ENCODE data around the gene MAGI1. TPM values are rescaled to one million over a fixed set of nuclear protein-coding genes. Genes with fewer than 3 reads are reported as not detected.

The MAGI1 gene
- total RNA-seq, 2 donors from 2014 or later, result 37.5 to 51.6 TPM

GRCh38 chr3:65776494-65776893 is 262.2 kb downstream of the MAGI1 start:
- Histone ChIP-seq H3K27ac (no peak overlapping the region), H3K4me1 (replicated peaks) (no peaks in the 10 kb centered on the region), H3K36me3 (no peaks in the 10 kb centered on the region), H3K27me3 (replicated peaks; ENCODE audit: insufficient read depth) (no peaks in the 10 kb centered on the region), H3K4me3 (no peak overlapping the region), H3K9me3 (no peaks in the 10 kb centered on the region)
- 35% methylated on average over 6 of the region's 6 CpGs for WGBS
- TF ChIP-seq CTCF (IDR thresholded peaks at IDR 0.05) (no peak), POLR2AphosphoS5 (IDR thresholded peaks at IDR 0.05) (no peak), POLR2A (IDR thresholded peaks at IDR 0.05) (no peak)
- intact Hi-C loops (cut with DNase I), result no loop called here
- DNase-seq (ENCODE audit: low spot score), result no peak

- Histone ChIP-seq H3K36me3 (no peaks in the 10 kb centered on the region), H3K9me3 (no peaks in the 10 kb centered on the region), H3K4me3 (no peak overlapping the region), H3K27me3 (replicated peaks; ENCODE audit: insufficient read depth) (no peaks in the 10 kb centered on the region), H3K27ac (no peak overlapping the region), H3K4me1 (replicated peaks) (no peaks in the 10 kb centered on the region)
- intact Hi-C loops (cut with DNase I), result no loop called here
- TF ChIP-seq POLR2AphosphoS5 (IDR thresholded peaks at IDR 0.05) (no peak), CTCF (IDR thresholded peaks at IDR 0.05) (no peak), POLR2A (IDR thresholded peaks at IDR 0.05) (no peak)
- DNase-seq (ENCODE audit: low spot score), result no peak
Observed at GRCh38 chr3:65776081-65776480, 262.6 kb downstream of the MAGI1 start.

- H3K27me3 ChIP-seq (replicated peaks; ENCODE audit: insufficient read depth), result no peaks in the 10 kb centered on the region
- TF ChIP-seq CTCF (IDR thresholded peaks at IDR 0.05) (no peak), POLR2AphosphoS5 (IDR thresholded peaks at IDR 0.05) (no peak), POLR2A (IDR thresholded peaks at IDR 0.05) (no peak)
- H3K9me3 ChIP-seq, result no peaks in the 10 kb centered on the region
- no peak for DNase-seq (ENCODE audit: low spot score)
- H3K36me3 ChIP-seq, result no peaks in the 10 kb centered on the region
- H3K4me3 ChIP-seq, result no peak overlapping the region
- intact Hi-C loops (cut with DNase I), result no loop called here
- no peak overlapping the region for H3K27ac ChIP-seq
- WGBS, result 82% methylated on average over 3 of the region's 3 CpGs
- no peaks in the 10 kb centered on the region for H3K4me1 ChIP-seq (replicated peaks)
Observed at GRCh38 chr3:65772758-65773157, 266.0 kb downstream of the MAGI1 start.

GRCh38 chr3:65767551-65767950 is 271.2 kb downstream of the MAGI1 start:
- TF ChIP-seq CTCF (IDR thresholded peaks at IDR 0.05) (no peak), POLR2A (IDR thresholded peaks at IDR 0.05) (no peak), POLR2AphosphoS5 (IDR thresholded peaks at IDR 0.05) (no peak)
- H3K4me3 ChIP-seq, result no peak overlapping the region

GRCh38 chr3:65762235-65762580 is 276.5 kb downstream of the MAGI1 start:
- TF ChIP-seq CTCF (IDR thresholded peaks at IDR 0.05) (no peak), POLR2AphosphoS5 (IDR thresholded peaks at IDR 0.05) (no peak), POLR2A (IDR thresholded peaks at IDR 0.05) (no peak)
- DNase-seq (ENCODE audit: low spot score), result no peak
- Histone ChIP-seq H3K36me3 (no peaks in the 10 kb centered on the region), H3K27me3 (replicated peaks; ENCODE audit: insufficient read depth) (no peaks in the 10 kb centered on the region), H3K27ac (no peak overlapping the region), H3K9me3 (no peaks in the 10 kb centered on the region), H3K4me3 (no peak overlapping the region), H3K4me1 (replicated peaks) (no peaks in the 10 kb centered on the region)
- intact Hi-C loops (cut with DNase I), result no loop called here
- WGBS, result 96% methylated on average over 4 of the region's 4 CpGs

More at GRCh38 chr3:65767551-65767950, 271.2 kb downstream of the MAGI1 start:
- Histone ChIP-seq H3K27me3 (replicated peaks; ENCODE audit: insufficient read depth) (no peaks in the 10 kb centered on the region), H3K36me3 (no peaks in the 10 kb centered on the region), H3K9me3 (no peaks in the 10 kb centered on the region), H3K4me1 (replicated peaks) (no peaks in the 10 kb centered on the region), H3K27ac (no peak overlapping the region)
- intact Hi-C loops (cut with DNase I), result no loop called here
- no peak for DNase-seq (ENCODE audit: low spot score)
- WGBS, result 94% methylated on average over 1 of the region's 1 CpG

All from prostate gland (tissue), 2 donors.